Activated CD4-positive, alpha-beta memory T cell treated with anti-CD3 and anti-CD28 coated beads, Interleukin-2, amount 10 ng/mL, durations not matched to agents 7 days and 5 days (primary cell): ENCODE results near the gene CRISP3. TPM values are rescaled to one million over a fixed set of nuclear protein-coding genes. Genes with fewer than 3 reads are reported as not detected.

Experiments
- CTCF ChIA-PET: fragments of 350-600 bp; sonication (Branson Sonifier 250); formaldehyde crosslinking; loops from one replicate; lab custom pipeline; 2021; ENCODE audit warnings: antibody characterized with exemption, inconsistent platforms; lab: Charles Lee
- POLR2A ChIA-PET: fragments of 350-600 bp; sonication (Branson Sonifier 250); formaldehyde crosslinking; loops from one replicate; lab custom pipeline; 2021; ENCODE audit warnings: antibody characterized with exemption; lab: Charles Lee
- DNase-seq: peaks from one replicate; pipeline ENCODE4 v3.0.0-alpha.2; 2020
- H3K27ac Mint-ChIP-seq: one replicate; pipeline ENCODE4 v1.8.0; 2021; ENCODE audit warnings: mild to moderate bottlenecking, mixed read lengths
- H3K27me3 Mint-ChIP-seq: one replicate; pipeline ENCODE4 v1.8.0; 2021; ENCODE audit warnings: mixed read lengths
- H3K36me3 Mint-ChIP-seq: one replicate; pipeline ENCODE4 v1.8.0; 2021; ENCODE audit warnings: low read depth, mixed read lengths
- H3K4me1 Mint-ChIP-seq: one replicate; pipeline ENCODE4 v1.8.0; 2021; ENCODE audit warnings: mixed read lengths
- H3K4me3 Mint-ChIP-seq: one replicate; pipeline ENCODE4 v1.8.0; 2021; ENCODE audit warnings: mild to moderate bottlenecking, mixed read lengths
- H3K9me3 Mint-ChIP-seq: one replicate; pipeline ENCODE4 v1.8.0; 2021; ENCODE audit warnings: mixed read lengths
- total RNA-seq, 2 experiments: library from RNA; stranded (reverse); gene quantifications; one replicate each; pipeline ENCODE4 v1.2.3, GENCODE V29; 2021

The CRISP3 gene
- total RNA-seq, result not detected

- CTCF ChIA-PET, result no interaction called here
- no peaks in the 10 kb centered on the region for H3K4me1 Mint-ChIP-seq
- no peaks in the 10 kb centered on the region for H3K9me3 Mint-ChIP-seq
- H3K27me3 Mint-ChIP-seq, result no peaks in the 10 kb centered on the region
- no peak within 1 kb of the TSS for H3K27ac Mint-ChIP-seq
- POLR2A ChIA-PET, result no interaction called here
- H3K36me3 Mint-ChIP-seq, result no peaks in the 10 kb centered on the region
- no peak within 1 kb of the TSS for H3K4me3 Mint-ChIP-seq
- DNase-seq, result no peak
Measured at GRCh38 chr6:49744259-49744658, at the start of gene CRISP3. Gene CRISP3 (minus strand): TSS chr6:49744388. CDS start chr6:49744367, 21 bp downstream.

GRCh38 chr6:49790341-49790740 lies 46.2 kb upstream of the CRISP3 start:
- H3K4me3 Mint-ChIP-seq, result no peak overlapping the region
- H3K4me1 Mint-ChIP-seq, result no peaks in the 10 kb centered on the region
- H3K27ac Mint-ChIP-seq, result no peak overlapping the region
- H3K36me3 Mint-ChIP-seq, result no peaks in the 10 kb centered on the region
- H3K27me3 Mint-ChIP-seq, result no peaks in the 10 kb centered on the region
- DNase-seq, result no peak
- peaks cover 10% of the 10 kb centered on the region for H3K9me3 Mint-ChIP-seq
- ChIA-PET CTCF (no interaction called here), POLR2A (no interaction called here)

- no peaks in the 10 kb centered on the region for H3K4me1 Mint-ChIP-seq
- no peaks in the 10 kb centered on the region for H3K27me3 Mint-ChIP-seq
- ChIA-PET CTCF (no interaction called here), POLR2A (no interaction called here)
- no peaks in the 10 kb centered on the region for H3K36me3 Mint-ChIP-seq
- peaks cover 10% of the 10 kb centered on the region for H3K9me3 Mint-ChIP-seq
- no peak for DNase-seq
- no peak within 1 kb of the TSS for H3K27ac Mint-ChIP-seq
- H3K4me3 Mint-ChIP-seq, result no peak within 1 kb of the TSS
Measured at GRCh38 chr6:49787176-49787575, 43.0 kb upstream of the CRISP3 start, which contains the start of gene PGK2. Gene PGK2 (minus strand): TSS chr6:49787285. CDS start chr6:49787187, 98 bp downstream.

- CTCF ChIA-PET, result no interaction called here
- H3K36me3 Mint-ChIP-seq, result no peaks in the 10 kb centered on the region
- H3K4me1 Mint-ChIP-seq, result no peaks in the 10 kb centered on the region
- no peaks in the 10 kb centered on the region for H3K27me3 Mint-ChIP-seq
- peaks cover 10% of the 10 kb centered on the region for H3K9me3 Mint-ChIP-seq
- no peak overlapping the region for H3K4me3 Mint-ChIP-seq
- DNase-seq, result no peak
- no peak overlapping the region for H3K27ac Mint-ChIP-seq
- POLR2A ChIA-PET, result no interaction called here
Measured at GRCh38 chr6:49784272-49784671, 40.1 kb upstream of the CRISP3 start.

- H3K36me3 Mint-ChIP-seq, result no peaks in the 10 kb centered on the region
- no peaks in the 10 kb centered on the region for H3K4me1 Mint-ChIP-seq
- no peak overlapping the region for H3K27ac Mint-ChIP-seq
- H3K9me3 Mint-ChIP-seq, result peaks cover 9% of the 10 kb centered on the region
- ChIA-PET CTCF (no interaction called here), POLR2A (no interaction called here)
- H3K4me3 Mint-ChIP-seq, result no peak overlapping the region
- DNase-seq, result no peak
- no peaks in the 10 kb centered on the region for H3K27me3 Mint-ChIP-seq
Measured at GRCh38 chr6:49782725-49783124, 38.5 kb upstream of the CRISP3 start.

- Mint-ChIP-seq H3K4me1 (no peaks in the 10 kb centered on the region), H3K9me3 (peaks cover 7% of the 10 kb centered on the region), H3K4me3 (no peak overlapping the region), H3K36me3 (no peaks in the 10 kb centered on the region), H3K27ac (no peak overlapping the region), H3K27me3 (no peaks in the 10 kb centered on the region)
- ChIA-PET CTCF (no interaction called here), POLR2A (no interaction called here)
- DNase-seq, result no peak
Measured at GRCh38 chr6:49782293-49782692, 38.1 kb upstream of the CRISP3 start.

- H3K27me3 Mint-ChIP-seq, result no peaks in the 10 kb centered on the region
- CTCF ChIA-PET, result no interaction called here
- no peaks in the 10 kb centered on the region for H3K36me3 Mint-ChIP-seq
- POLR2A ChIA-PET, result no interaction called here
- no peak for DNase-seq
- no peak overlapping the region for H3K27ac Mint-ChIP-seq
- no peaks in the 10 kb centered on the region for H3K9me3 Mint-ChIP-seq
- H3K4me1 Mint-ChIP-seq, result no peaks in the 10 kb centered on the region
- no peak overlapping the region for H3K4me3 Mint-ChIP-seq
Measured at GRCh38 chr6:49776444-49776843, 32.3 kb upstream of the CRISP3 start.

- no peak for DNase-seq
- Mint-ChIP-seq H3K9me3 (no peaks in the 10 kb centered on the region), H3K4me3 (no peak overlapping the region), H3K27me3 (no peaks in the 10 kb centered on the region), H3K36me3 (no peaks in the 10 kb centered on the region), H3K27ac (no peak overlapping the region), H3K4me1 (no peaks in the 10 kb centered on the region)
- CTCF ChIA-PET, result no interaction called here
- POLR2A ChIA-PET, result no interaction called here
Measured at GRCh38 chr6:49775043-49775442, 30.9 kb upstream of the CRISP3 start.

GRCh38 chr6:49772285-49772684 lies 28.1 kb upstream of the CRISP3 start:
- no peaks in the 10 kb centered on the region for H3K9me3 Mint-ChIP-seq
- H3K4me1 Mint-ChIP-seq, result no peaks in the 10 kb centered on the region
- CTCF ChIA-PET, result no interaction called here
- H3K36me3 Mint-ChIP-seq, result no peaks in the 10 kb centered on the region
- H3K4me3 Mint-ChIP-seq, result no peak overlapping the region
- no peaks in the 10 kb centered on the region for H3K27me3 Mint-ChIP-seq
- POLR2A ChIA-PET, result no interaction called here
- H3K27ac Mint-ChIP-seq, result no peak overlapping the region
- DNase-seq, result no peak

- Mint-ChIP-seq H3K27ac (no peak overlapping the region), H3K27me3 (no peaks in the 10 kb centered on the region), H3K9me3 (no peaks in the 10 kb centered on the region), H3K4me1 (no peaks in the 10 kb centered on the region), H3K36me3 (no peaks in the 10 kb centered on the region), H3K4me3 (no peak overlapping the region)
- ChIA-PET POLR2A (no interaction called here), CTCF (no interaction called here)
- no peak for DNase-seq
Measured at GRCh38 chr6:49766762-49767161, 22.6 kb upstream of the CRISP3 start.

GRCh38 chr6:49764571-49765236 lies 20.5 kb upstream of the CRISP3 start:
- Mint-ChIP-seq H3K9me3 (no peaks in the 10 kb centered on the region), H3K27me3 (no peaks in the 10 kb centered on the region), H3K36me3 (no peaks in the 10 kb centered on the region), H3K4me3 (no peak overlapping the region), H3K27ac (no peak overlapping the region), H3K4me1 (no peaks in the 10 kb centered on the region)
- POLR2A ChIA-PET, result no interaction called here
- DNase-seq, result no peak
- CTCF ChIA-PET, result no interaction called here

GRCh38 chr6:49743429-49743828 lies 759 bp downstream of the CRISP3 start:
- Mint-ChIP-seq H3K27ac (no peak overlapping the region), H3K27me3 (no peaks in the 10 kb centered on the region), H3K4me1 (no peaks in the 10 kb centered on the region), H3K36me3 (no peaks in the 10 kb centered on the region), H3K9me3 (no peaks in the 10 kb centered on the region), H3K4me3 (no peak overlapping the region)
- ChIA-PET CTCF (no interaction called here), POLR2A (no interaction called here)
- DNase-seq, result no peak

- Mint-ChIP-seq H3K27ac (no peak overlapping the region), H3K36me3 (no peaks in the 10 kb centered on the region), H3K4me1 (no peaks in the 10 kb centered on the region), H3K9me3 (no peaks in the 10 kb centered on the region), H3K4me3 (no peak overlapping the region), H3K27me3 (no peaks in the 10 kb centered on the region)
- CTCF ChIA-PET, result no interaction called here
- DNase-seq, result no peak
- POLR2A ChIA-PET, result no interaction called here
Measured at GRCh38 chr6:49739423-49739822, 4.8 kb downstream of the CRISP3 start.

- Mint-ChIP-seq H3K27ac (no peak overlapping the region), H3K4me3 (no peak overlapping the region), H3K27me3 (no peaks in the 10 kb centered on the region), H3K4me1 (no peaks in the 10 kb centered on the region), H3K9me3 (no peaks in the 10 kb centered on the region), H3K36me3 (no peaks in the 10 kb centered on the region)
- ChIA-PET POLR2A (no interaction called here), CTCF (no interaction called here)
- no peak for DNase-seq
Measured at GRCh38 chr6:49736017-49736508, 8.1 kb downstream of the CRISP3 start.
